A673 (cell line): ENCODE data around the gene ENDOG.

ENCODE experiments used
- EZH2 ChIP-seq: fragments of 200-600 bp; sonication (generic); IDR thresholded peaks from 2 replicates; pipeline ENCODE4 v1.6.1; 2017; ENCODE audit warnings: borderline replicate concordance, low read depth, mild to moderate bottlenecking, mixed read lengths, antibody characterized with exemption, low read length; ENCODE audit not compliant: poor library complexity, severe bottlenecking
- TF ChIP-seq, protein P1 (sequence below): fragments of 300-800, 200-600 bp; sonication (generic); conservative IDR thresholded peaks from 2 replicates; pipeline ENCODE4 v1.5.1; 2017; ENCODE audit warnings: low read depth, mild to moderate bottlenecking, antibody characterized with exemption, low read length, moderate library complexity, mixed read lengths

DNA sequence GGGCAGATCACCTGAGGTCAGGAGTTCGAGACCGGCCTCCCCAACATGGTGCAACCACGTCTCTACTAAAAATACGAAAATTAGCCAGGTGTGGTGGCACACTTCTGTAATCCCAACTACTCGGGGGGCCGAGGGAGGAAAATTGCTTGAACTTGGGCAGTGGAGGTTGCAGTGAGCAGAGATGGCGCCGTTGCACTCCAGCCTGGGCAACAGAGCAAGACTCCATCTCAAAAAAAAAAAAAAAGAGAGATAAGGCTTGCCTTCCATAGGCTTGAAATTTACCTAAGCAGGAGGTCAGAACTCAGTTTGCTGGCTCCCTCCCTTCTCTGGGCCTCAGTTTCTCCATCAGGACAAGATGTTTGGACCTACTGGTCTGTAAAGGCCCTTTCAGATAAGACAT, 10.0 kb downstream of the ENDOG start:
- TF ChIP-seq, protein P1, sequence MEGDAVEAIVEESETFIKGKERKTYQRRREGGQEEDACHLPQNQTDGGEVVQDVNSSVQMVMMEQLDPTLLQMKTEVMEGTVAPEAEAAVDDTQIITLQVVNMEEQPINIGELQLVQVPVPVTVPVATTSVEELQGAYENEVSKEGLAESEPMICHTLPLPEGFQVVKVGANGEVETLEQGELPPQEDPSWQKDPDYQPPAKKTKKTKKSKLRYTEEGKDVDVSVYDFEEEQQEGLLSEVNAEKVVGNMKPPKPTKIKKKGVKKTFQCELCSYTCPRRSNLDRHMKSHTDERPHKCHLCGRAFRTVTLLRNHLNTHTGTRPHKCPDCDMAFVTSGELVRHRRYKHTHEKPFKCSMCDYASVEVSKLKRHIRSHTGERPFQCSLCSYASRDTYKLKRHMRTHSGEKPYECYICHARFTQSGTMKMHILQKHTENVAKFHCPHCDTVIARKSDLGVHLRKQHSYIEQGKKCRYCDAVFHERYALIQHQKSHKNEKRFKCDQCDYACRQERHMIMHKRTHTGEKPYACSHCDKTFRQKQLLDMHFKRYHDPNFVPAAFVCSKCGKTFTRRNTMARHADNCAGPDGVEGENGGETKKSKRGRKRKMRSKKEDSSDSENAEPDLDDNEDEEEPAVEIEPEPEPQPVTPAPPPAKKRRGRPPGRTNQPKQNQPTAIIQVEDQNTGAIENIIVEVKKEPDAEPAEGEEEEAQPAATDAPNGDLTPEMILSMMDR: no peak
- TF ChIP-seq EZH2: no peak
